ENCODE measurements around the gene ASB1. TPM values are rescaled to one million over a fixed set of nuclear protein-coding genes. Genes with fewer than 3 reads are reported as not detected.

The ASB1 gene
- total and polyA plus RNA-seq, 2 of the 13 experiments (the other 11 are each of a cell fraction or from before 2014, with no cell fraction given), result 48.6 to 49.2 TPM

GRCh38 chr2:238492840-238493239 is 66.1 kb downstream of the ASB1 start (continued):
- no peak for TF ChIP-seq ZNF318 (CRISPR knock-in tag; IDR thresholded peaks at IDR 0.05)
- no peak for TF ChIP-seq ZNF672 (CRISPR knock-in tag; IDR thresholded peaks at IDR 0.05)
- TF ChIP-seq MXD4 (CRISPR knock-in tag; IDR thresholded peaks at IDR 0.05), result no peak
- no peak for TF ChIP-seq KDM5A (IDR thresholded peaks at IDR 0.05; ENCODE audit: borderline replicate concordance, low read length)
- no peak for TF ChIP-seq FOXJ3 (CRISPR knock-in tag; IDR thresholded peaks at IDR 0.05; ENCODE audit: borderline replicate concordance)
- TF ChIP-seq ZNF337 (CRISPR knock-in tag; IDR thresholded peaks at IDR 0.05; ENCODE audit: borderline replicate concordance, low read depth), result no peak
- TF ChIP-seq HES4 (CRISPR knock-in tag; IDR thresholded peaks at IDR 0.05; ENCODE audit: borderline replicate concordance), result no peak
- TF ChIP-seq PRDM10 (CRISPR knock-in tag; IDR thresholded peaks at IDR 0.05; ENCODE audit: low read depth), result no peak
- no peak for TF ChIP-seq MIER3 (CRISPR knock-in tag; IDR thresholded peaks at IDR 0.05; ENCODE audit: borderline replicate concordance)

Data from HepG2 (cell line).